Hepatocyte (in vitro differentiated cells): Measurements from ENCODE around the gene CDH22. TPM values are rescaled to one million over a fixed set of nuclear protein-coding genes. Genes with fewer than 3 reads are reported as not detected.
A peak's percentile ranks its signal among the peaks of the same experiment; 100 is the strongest.

Experiments
- DNase-seq: peaks from one replicate; pipeline ENCODE4 v3.0.0-alpha.2; 2016; ENCODE audit warnings: low spot score
- H2AFZ ChIP-seq: fragments of 200-600 bp; sonication (generic); 2 replicates; pipeline ENCODE4 v1.6.0; 2016; ENCODE audit warnings: antibody characterized with exemption, mild to moderate bottlenecking
- H3K27ac ChIP-seq: fragments of 200-600 bp; sonication (generic); 2 replicates; pipeline ENCODE4 v1.5.1; 2016; ENCODE audit warnings: mild to moderate bottlenecking
- H3K27me3 ChIP-seq: fragments of 200-600 bp; sonication (generic); 2 replicates; pipeline ENCODE4 v1.6.1; 2016
- H3K36me3 ChIP-seq: fragments of 200-600 bp; sonication (generic); replicated peaks from 2 replicates; pipeline ENCODE4 v1.5.1; 2016; ENCODE audit warnings: low read depth; ENCODE audit not compliant: insufficient read depth
- H3K4me1 ChIP-seq: fragments of 200-600 bp; sonication (generic); 2 replicates; pipeline ENCODE4 v1.5.1; 2016; ENCODE audit warnings: mild to moderate bottlenecking, moderate library complexity; ENCODE audit not compliant: insufficient read depth
- H3K4me2 ChIP-seq: fragments of 200-600 bp; sonication (generic); 2 replicates; pipeline ENCODE4 v1.6.0; 2016
- H3K4me3 ChIP-seq: fragments of 200-600 bp; sonication (generic); 2 replicates; pipeline ENCODE4 v1.5.1; 2016; ENCODE audit warnings: mild to moderate bottlenecking
- H3K79me2 ChIP-seq: fragments of 200-600 bp; sonication (generic); 2 replicates; pipeline ENCODE4 v1.6.0; 2017; ENCODE audit warnings: mild to moderate bottlenecking
- H3K9me2 ChIP-seq: fragments of 200-600 bp; sonication (generic); replicated peaks from 2 replicates; pipeline ENCODE4 v1.6.0; 2017; ENCODE audit warnings: mild to moderate bottlenecking; ENCODE audit not compliant: insufficient read depth
- H3K9me3 ChIP-seq: fragments of 200-600 bp; sonication (generic); 2 replicates; pipeline ENCODE4 v1.5.1; 2016; ENCODE audit warnings: low read depth, mild to moderate bottlenecking
- H4K20me1 ChIP-seq: fragments of 200-600 bp; sonication (generic); 2 replicates; pipeline ENCODE4 v1.6.0; 2016; ENCODE audit warnings: mild to moderate bottlenecking; ENCODE audit not compliant: insufficient read depth, poor library complexity, severe bottlenecking
- CTCF ChIP-seq: fragments of 200-600 bp; sonication (generic); IDR thresholded peaks from 2 replicates; pipeline ENCODE4 v1.5.1; 2016; ENCODE audit warnings: antibody characterized with exemption, mild to moderate bottlenecking; ENCODE audit not compliant: poor library complexity
- EZH2 ChIP-seq: fragments of 200-600 bp; sonication (generic); IDR thresholded peaks from 2 replicates; pipeline ENCODE4 v1.6.1; 2016; ENCODE audit warnings: antibody characterized with exemption, mild to moderate bottlenecking, borderline replicate concordance
- EZH2phosphoT487 ChIP-seq: fragments of 200-600 bp; sonication (generic); IDR thresholded peaks from one replicate; pipeline ENCODE4 v1.6.1; 2018; ENCODE audit warnings: antibody characterized with exemption, mild to moderate bottlenecking, low read depth, moderate library complexity; ENCODE audit not compliant: unreplicated experiment, severe bottlenecking
- WGBS: methylation state at CpG from one replicate; pipeline ENCODE4 v1.1.6; 2016; ENCODE audit warnings: low lambda C conversion rate; ENCODE audit errors: missing lambda C conversion rate; 5-methylcytosine and 5-hydroxymethylcytosine counted together
- polyA plus RNA-seq: library from polyadenylated mRNA; unstranded; fragments of >200 nt; fragmentation: Nextera tagmentation; extraction: Ambion mirVana; gene quantifications from 2 replicates; pipeline ENCODE4 v1.2.1, GENCODE V29; 2016
- total RNA-seq: library from RNA; depleted of rRNA; stranded (reverse); fragments of >200 nt; gene quantifications from 2 replicates; pipeline ENCODE4 v1.2.3, GENCODE V29; 2014

CDH22 gene
- total and polyA plus RNA-seq, 2 experiments from 2014 or later = not detected

GRCh38 chr20:46316984-46317684 is 8.8 kb upstream of the CDH22 start:
- Histone ChIP-seq H3K4me3 (no peak overlapping the region), H3K4me1 (peaks cover 3% of the 10 kb centered on the region), H3K36me3 (no peaks in the 10 kb centered on the region), H4K20me1 (no peaks in the 10 kb centered on the region), H3K4me2 (no peak overlapping the region), H3K27ac (no peak overlapping the region), H3K9me2 (no peaks in the 10 kb centered on the region), H3K9me3 (no peaks in the 10 kb centered on the region), H3K27me3 (peaks cover 65% of the 10 kb centered on the region), H2AFZ (no peak overlapping the region), H3K79me2 (no peaks in the 10 kb centered on the region)
- no peak for TF ChIP-seq CTCF
- no peak for TF ChIP-seq EZH2
- no peak for TF ChIP-seq EZH2phosphoT487
- WGBS = 76% methylated on average over 23 of the region's 24 CpGs
- DNase-seq = no peak

GRCh38 chr20:46315311-46315710 is 7.0 kb upstream of the CDH22 start:
- Histone ChIP-seq H3K9me3 (no peaks in the 10 kb centered on the region), H3K27ac (no peak overlapping the region), H3K4me1 (peaks cover 3% of the 10 kb centered on the region), H3K9me2 (no peaks in the 10 kb centered on the region), H3K27me3 (peaks cover 83% of the 10 kb centered on the region), H3K4me3 (no peak overlapping the region), H2AFZ (no peak overlapping the region), H3K36me3 (no peaks in the 10 kb centered on the region), H3K79me2 (no peaks in the 10 kb centered on the region), H3K4me2 (no peak overlapping the region), H4K20me1 (no peaks in the 10 kb centered on the region)
- 69% methylated on average over 6 of the region's 6 CpGs for WGBS
- DNase-seq = no peak
- no peak for TF ChIP-seq EZH2
- TF ChIP-seq EZH2phosphoT487 = no peak
- TF ChIP-seq CTCF = no peak

GRCh38 chr20:46312945-46313861 is 4.9 kb upstream of the CDH22 start:
- H3K4me1 ChIP-seq = peaks cover 3% of the 10 kb centered on the region
- no peak overlapping the region for H2AFZ ChIP-seq
- no peak for TF ChIP-seq CTCF
- peak; percentile 82 for TF ChIP-seq EZH2
- peak overlapping the region; percentile 72 for H3K4me2 ChIP-seq
- H4K20me1 ChIP-seq = no peaks in the 10 kb centered on the region
- H3K27ac ChIP-seq = no peak overlapping the region
- DNase-seq = no peak
- H3K79me2 ChIP-seq = no peaks in the 10 kb centered on the region
- 59% methylated on average over 16 of the region's 16 CpGs for WGBS
- peaks cover 87% of the 10 kb centered on the region for H3K27me3 ChIP-seq
- no peaks in the 10 kb centered on the region for H3K9me2 ChIP-seq
- no peaks in the 10 kb centered on the region for H3K36me3 ChIP-seq
- H3K9me3 ChIP-seq = no peaks in the 10 kb centered on the region
- H3K4me3 ChIP-seq = no peak overlapping the region
